Loucy (cell line): Measurements from ENCODE around the gene IDH1.

Experiments
- EZH2phosphoT487 ChIP-seq: fragments of 200-600 bp; IDR thresholded peaks from 2 replicates; pipeline ENCODE4 v1.6.1; 2018; ENCODE audit warnings: antibody characterized with exemption, mild to moderate bottlenecking, moderate library complexity, borderline replicate concordance
- TF ChIP-seq, protein P1 (sequence below): fragments of 200-600 bp; sonication (generic); conservative IDR thresholded peaks from 2 replicates; pipeline ENCODE4 v1.5.1; 2014; ENCODE audit warnings: mild to moderate bottlenecking, antibody characterized with exemption, low read length

DNA sequence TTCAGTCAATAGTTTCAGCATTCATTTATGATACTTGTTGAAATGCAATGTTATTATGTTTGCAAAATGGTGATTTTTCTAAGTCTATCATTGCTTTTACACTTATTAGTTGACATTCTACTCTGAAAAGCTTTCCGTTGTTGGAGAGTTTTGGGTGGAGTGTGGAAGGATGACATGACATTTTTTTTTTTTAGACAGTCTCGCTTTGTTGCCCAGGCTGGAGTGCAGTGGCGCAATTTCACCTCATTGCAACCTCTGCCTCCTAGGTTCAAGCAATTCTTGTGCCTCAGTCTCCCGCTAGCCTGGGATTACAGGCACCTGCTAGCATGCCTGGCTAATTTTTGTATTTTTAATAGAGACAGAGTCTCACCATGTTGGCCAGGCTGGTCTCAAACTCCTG lies 41.0 kb upstream of the IDH1 start:
- TF ChIP-seq, protein P1, sequence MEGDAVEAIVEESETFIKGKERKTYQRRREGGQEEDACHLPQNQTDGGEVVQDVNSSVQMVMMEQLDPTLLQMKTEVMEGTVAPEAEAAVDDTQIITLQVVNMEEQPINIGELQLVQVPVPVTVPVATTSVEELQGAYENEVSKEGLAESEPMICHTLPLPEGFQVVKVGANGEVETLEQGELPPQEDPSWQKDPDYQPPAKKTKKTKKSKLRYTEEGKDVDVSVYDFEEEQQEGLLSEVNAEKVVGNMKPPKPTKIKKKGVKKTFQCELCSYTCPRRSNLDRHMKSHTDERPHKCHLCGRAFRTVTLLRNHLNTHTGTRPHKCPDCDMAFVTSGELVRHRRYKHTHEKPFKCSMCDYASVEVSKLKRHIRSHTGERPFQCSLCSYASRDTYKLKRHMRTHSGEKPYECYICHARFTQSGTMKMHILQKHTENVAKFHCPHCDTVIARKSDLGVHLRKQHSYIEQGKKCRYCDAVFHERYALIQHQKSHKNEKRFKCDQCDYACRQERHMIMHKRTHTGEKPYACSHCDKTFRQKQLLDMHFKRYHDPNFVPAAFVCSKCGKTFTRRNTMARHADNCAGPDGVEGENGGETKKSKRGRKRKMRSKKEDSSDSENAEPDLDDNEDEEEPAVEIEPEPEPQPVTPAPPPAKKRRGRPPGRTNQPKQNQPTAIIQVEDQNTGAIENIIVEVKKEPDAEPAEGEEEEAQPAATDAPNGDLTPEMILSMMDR: no peak
- no peak for TF ChIP-seq EZH2phosphoT487
